ENCODE results near the gene BBS1.
"Not testable (repeated sequence)": the region's sequence is repeated elsewhere in the genome, so short reads cannot be mapped to it uniquely, and the experiment has no call there.

The BBS1 gene

GRCh38 chr11:66510271-66510989 lies at the start of gene BBS1:
Gene BBS1, plus strand, starts transcription at chr11:66510635. Its CDS starts 25 bp downstream, at chr11:66510660.
- peak; percentile 90 for DNase-seq

DNA sequence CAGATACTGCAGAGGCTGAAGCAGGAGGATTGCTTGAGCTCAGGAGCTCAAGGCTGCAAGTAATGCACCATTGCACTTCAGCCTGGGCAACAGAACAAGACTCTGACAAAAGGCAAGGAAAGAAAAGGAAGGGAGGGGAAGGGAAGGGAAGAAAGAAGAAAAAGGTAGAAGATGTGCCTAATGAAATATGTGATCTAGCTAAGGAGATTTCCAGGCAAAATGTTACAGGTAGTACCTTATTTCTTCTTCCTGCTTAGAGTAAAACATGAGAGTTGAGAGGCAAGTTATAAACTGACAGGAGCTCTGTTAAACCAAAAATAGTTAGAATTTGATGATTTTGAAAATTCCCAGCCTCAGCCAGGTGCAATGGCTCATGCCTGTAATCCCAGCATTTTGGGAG lies 48.4 kb upstream of the BBS1 start:
- DNase-seq: no peak

DNA sequence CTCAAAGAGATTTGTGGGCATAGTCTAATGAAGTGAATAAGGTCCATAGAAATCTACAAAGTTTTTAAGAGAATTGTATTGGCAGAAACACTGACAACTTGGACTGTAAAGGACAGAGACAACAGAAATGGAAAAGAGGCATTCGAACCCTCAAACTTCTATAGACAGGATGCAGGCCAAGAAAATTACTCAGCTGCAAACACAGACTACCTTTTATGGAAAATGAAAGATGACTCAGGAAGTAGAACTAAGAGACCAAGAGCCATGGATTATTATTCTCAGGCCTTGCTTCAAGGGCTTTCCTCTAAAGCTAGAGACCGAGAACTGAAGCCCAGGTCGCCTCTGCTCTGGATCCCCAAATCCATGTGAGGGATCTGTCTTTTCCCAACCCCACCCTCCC lies 47.5 kb upstream of the BBS1 start:
- DNase-seq: no peak

GRCh38 chr11:66464116-66464515 lies 46.3 kb upstream of the BBS1 start:
- not testable (repeated sequence) for DNase-seq

DNA sequence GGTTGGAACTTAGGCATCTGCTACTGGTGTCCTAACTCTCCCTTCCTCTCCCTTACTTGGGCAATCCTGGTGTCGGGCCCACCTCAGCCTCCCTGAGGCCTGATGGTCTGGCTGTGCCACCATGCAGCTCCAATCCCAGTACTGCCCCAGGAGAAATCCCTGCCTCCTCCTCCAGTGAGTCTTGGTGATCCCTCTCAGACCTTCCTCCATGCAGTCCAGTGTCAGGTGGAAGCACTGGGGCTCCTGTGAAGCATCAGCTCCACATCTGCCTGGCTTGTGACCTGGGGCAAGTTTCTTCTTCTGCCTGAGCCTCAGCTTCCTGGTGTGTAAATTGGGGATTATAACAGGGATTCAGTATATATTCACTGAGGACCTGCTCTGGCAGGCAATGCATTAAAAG lies 45.5 kb upstream of the BBS1 start:
- DNase-seq: no peak

DNA sequence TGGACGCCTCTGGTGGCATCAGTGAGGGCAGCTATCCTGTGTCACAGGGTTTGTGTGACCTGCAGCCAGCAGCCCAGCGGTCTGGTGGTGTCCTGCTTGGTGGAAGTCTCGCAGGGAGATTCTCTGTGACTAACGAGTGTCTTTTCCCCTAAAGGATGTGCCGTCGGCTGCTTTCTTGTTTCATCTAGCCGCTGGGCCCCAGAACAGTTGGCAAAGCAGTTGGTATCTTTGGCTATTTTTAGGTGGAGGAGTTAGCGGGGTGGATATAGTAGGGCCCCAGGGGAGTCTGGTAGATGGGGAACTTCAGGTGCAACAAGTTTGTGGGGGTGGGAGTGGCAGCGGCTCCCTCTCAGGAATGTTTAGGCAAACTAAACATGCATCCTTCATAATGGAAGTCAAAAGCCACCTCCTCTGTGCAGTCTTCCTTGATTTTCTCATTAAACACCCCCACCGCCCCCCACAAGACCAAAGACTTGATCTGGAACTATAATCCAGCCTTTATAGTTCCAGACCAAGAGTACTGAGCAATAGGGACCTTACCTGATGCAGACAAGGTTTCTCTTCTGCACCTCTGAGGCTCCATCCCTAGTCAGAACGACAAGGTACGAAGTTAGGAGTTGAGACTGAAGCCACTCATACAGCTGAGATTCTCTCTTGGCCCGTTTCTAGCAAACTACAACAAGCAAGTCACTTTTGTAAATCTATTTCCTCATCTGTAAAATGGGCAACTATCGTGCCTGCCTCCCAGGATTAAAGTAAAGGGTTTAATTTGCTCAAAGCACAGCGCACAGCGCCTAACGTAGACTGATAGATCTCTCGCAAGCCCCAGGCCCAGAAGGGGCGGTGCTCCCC lies 44.8 kb upstream of the BBS1 start:
- no peak for DNase-seq

DNA sequence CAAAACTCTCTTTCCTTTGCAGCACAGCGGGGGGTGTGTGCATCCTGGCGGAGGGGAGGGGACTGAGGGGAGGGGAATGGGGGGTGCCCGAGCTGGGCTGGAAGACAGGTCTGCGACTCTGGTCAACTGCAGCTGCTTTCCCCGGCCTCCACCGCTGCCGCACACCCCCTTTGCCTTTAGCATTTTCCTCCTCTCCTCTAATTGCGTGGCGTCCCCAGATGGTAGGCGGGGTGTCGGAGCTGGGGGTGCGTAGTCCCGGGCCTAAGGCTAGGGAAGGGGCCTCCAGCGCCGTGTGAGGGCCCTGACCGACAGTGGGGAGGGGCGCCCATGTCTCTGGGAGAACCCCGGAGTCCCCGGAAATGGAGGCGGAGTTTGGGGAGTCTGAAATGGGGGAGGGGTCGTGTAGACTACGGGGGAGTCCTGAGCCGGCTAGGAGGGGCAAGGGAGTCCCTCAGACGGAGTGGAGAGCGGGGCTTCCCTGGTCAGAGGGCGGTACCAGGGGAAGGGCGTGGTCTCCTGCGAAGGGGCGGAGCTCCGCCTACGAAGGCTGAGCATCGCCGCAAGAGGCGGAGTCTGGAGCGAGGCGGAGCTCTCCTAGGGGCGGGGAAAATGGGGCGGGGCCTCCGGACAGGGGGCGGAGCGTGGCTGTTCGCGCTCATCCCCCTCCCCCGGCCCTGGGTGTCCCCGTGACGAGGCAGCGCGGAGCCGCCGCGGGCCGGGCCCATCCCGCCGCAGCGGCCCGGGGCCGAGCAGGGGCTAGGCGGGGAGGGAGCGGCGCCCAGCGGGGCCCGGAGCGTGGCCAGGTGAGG lies 44.0 kb upstream of the BBS1 start, which contains the start of gene PELI3:
TSS of gene PELI3 (plus strand) at position 681 of the 809 bp plus-strand sequence. CDS start 1,224 bp downstream, outside the sequence.
- DNase-seq: peak; percentile 98

DNA sequence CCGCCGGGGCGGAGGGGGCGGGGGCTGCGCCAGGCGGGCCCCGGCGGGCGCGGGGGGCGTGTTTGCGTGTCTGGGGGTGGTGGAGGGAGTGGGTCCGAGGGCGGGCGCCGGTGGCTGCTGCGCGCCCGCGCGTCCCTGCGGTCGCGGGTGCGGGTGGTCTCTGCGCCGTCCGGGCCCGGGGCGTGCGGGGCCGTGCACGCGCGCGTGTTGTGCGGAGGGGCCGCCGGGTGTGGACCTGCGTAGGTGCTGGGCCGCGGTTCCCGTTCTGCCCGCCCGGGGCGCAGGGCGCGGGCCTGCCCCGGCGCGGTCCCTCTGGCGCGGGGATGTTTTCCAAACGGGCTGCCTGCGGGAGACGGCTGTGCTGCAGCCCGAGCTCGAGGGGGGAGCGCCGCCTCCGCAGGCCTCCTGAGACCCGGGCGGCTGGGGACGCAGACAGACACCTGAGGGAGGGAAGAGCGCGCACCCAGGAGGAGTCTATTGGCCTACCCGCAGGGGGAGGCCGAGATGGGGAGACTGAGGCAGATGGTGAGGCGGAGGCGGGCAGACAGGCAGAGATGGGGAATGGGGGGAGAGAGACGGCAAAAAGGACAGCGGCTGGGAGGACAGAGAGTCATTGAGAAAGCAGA lies 43.3 kb upstream of the BBS1 start:
- DNase-seq: no peak

DNA sequence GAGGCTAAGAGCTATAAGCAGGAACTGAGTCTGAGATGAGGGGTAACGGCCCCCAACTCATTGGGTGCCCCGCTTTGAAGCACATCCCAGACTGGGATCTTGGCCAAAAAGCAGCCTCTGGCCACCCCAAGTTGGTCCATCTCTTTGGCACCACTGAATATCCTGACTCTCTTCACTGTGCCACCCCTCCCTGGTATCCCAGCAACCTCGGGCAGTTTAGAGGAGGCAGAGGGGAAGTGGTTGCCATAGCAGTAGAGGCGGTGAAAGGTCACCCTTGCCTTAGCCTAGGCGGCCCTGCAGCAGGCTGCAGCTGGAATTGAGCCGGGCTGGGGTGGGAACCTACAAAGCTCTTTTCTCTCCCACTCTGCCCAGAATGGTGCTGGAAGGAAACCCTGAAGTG lies 42.7 kb upstream of the BBS1 start:
- DNase-seq: no peak

DNA sequence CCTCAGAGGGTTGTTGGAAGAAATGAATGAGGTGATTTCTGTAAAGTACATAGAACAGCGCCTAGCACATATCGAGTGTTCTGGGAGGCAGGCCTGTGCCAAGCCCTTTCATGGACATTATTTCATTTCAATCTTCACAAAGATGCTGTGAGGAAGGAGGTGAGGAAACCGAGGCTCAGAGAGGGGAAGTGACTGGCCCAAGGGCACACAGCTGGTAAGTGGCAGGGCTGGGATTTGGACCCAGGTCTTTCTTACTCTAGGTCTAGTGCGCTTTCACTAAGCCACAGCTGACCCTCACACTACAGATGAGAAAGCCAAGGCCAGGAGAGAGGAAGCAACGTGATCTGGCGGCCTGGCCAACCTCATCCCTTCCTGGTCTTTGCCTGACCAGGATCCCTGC lies 41.7 kb upstream of the BBS1 start:
- no peak for DNase-seq

GRCh38 chr11:66469441-66469840 lies 41.0 kb upstream of the BBS1 start:
- no peak for DNase-seq

DNA sequence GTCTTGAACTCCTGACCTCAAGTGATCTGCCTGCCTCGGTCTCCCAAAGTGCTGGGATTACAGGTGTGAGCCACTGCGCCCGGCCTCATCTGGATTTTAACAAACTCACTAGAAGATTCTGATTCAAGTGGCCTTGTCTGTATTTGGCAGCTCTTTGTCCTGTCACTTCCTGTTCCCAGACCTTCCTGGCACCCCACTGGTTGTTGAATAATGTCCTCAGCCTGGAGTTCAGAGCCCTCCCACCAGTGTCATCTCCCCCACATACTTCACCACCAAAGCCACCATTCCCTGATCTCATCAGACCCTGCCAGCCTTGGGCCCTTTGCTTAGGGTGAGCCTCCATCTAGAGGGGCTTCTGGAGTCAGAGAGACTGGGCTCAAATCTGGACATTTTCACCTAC lies 40.4 kb upstream of the BBS1 start:
- no peak for DNase-seq

DNA sequence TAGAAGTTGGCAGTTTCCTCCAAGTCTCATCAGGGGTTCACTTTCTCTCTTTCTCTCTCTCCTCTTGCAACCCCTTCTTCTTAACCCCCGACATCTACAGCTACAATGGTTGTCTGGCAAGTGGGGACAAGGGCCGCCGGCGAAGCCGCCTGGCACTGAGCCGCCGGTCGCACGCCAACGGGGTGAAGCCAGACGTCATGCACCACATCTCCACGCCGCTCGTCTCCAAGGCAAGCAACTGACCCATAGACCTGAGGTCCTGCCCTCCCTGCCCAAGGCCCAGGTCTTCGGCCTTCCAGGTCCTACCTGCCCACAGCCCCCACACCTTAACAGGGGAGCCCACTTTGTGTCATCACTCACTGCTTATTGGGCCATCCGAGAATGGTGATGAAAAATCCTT lies 39.3 kb upstream of the BBS1 start:
- DNase-seq: no peak

DNA sequence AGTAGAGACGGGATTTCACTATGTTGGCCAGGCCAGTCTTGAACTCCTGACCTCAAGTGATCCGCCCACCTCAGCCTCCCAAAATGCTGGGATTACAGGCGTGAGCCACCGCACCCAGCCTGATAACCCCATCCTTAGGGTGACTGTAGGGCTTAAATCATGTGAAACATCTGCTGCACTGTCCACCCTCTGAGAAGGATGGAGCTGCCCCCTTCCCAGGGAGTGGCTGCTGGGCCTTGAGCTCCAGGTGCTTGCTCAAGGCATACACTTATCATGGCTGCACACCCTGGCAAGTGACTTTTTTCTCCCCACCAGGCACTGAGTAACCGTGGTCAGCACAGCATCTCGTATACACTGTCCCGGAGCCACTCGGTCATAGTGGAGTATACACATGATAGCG lies 38.4 kb upstream of the BBS1 start:
- DNase-seq: no peak

GRCh38 chr11:66473167-66473566 lies 37.3 kb upstream of the BBS1 start:
- no peak for DNase-seq

DNA sequence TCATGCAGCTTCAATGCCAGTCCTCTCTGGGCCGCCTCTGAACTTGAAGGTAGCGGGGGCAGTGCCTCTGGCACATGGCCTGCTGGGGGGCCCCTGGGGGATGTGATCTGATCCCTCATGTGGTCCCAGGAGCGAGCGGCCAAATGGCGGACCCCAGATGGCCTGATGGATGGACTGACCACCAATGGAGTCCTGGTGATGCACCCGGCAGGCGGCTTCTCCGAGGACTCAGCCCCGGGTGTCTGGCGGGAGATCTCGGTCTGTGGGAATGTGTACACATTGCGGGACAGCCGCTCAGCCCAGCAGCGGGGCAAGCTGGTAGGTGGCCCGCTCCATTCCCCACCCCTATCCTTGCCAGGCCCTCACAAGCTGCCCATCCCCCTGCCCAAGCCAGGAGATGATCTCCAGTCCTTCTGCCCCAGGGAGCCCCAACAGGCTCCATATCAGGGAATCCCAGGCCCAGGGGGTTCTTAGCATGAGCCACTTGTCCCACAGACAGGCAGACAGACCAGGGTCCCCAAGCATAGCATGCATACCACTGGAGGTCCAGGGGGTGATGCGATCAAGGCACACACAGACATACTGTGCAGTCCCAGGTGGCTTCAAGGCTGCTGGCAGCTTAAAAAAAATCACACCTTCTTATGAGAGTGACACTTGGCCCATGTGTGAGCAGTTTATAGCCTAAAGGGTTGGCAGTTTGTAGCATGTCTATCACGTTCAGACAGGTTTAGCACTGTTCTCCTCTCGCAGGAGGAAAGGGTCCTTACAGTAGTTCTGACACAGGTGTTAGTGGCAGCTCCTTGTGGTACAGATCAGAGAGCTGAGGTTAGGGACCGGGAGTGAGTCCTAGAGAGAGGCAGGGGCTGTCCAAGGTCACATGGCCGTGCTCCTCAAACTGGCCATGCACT lies 36.6 kb upstream of the BBS1 start:
- no peak for DNase-seq

GRCh38 chr11:66475349-66476172 lies 34.9 kb upstream of the BBS1 start:
- no peak for DNase-seq

GRCh38 chr11:66476173-66476840 lies 34.1 kb upstream of the BBS1 start:
- DNase-seq: no peak

DNA sequence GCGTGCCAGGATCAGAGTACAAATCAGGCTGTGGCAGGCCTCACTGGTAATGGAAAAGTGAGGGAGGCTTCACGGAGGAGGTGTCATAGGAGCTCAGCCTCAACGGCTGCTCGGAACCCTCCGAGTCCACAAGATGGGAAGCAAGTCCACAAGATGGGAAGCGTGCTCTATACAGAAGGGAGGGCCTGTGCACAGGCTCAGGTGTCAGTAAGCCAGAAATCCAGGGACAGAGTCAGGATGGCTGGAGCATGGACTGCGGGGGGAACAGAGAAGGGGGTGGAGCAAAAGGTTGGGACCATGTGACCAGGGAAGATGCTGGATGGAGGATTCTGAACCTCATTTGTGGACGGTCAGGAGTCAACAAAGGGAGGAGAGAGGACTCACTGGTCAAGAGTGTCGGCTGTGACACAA lies 33.6 kb upstream of the BBS1 start:
- DNase-seq: no peak

Measured in activated T-cell treated with anti-CD3 and anti-CD28 coated beads, Interleukin-2, amount 50 U/mL, for 1 hour (primary cell).